A673 (cell line): ENCODE data around the gene CDCA7L. TPM values are rescaled to one million over a fixed set of nuclear protein-coding genes. Genes with fewer than 3 reads are reported as not detected.

Experiments used
- BruUV-seq: library from RNA; stranded (reverse); fragments of 400-500 nt; replicated peaks from 2 replicates; lab custom pipeline; 2021; lab: Mats Ljungman, UMichigan
- CTCF ChIA-PET: fragments of 300-600 bp; sonication (Branson Sonifier 250); formaldehyde crosslinking; loops from one replicate; lab custom pipeline; 2022; ENCODE audit warnings: antibody characterized with exemption; lab: Charles Lee
- POLR2A ChIA-PET: fragments of 300-600 bp; sonication (Branson Sonifier 250); formaldehyde crosslinking; loops from one replicate; lab custom pipeline; 2022; ENCODE audit warnings: antibody characterized with exemption; ENCODE audit not compliant: low non-redundant PET; lab: Charles Lee
- DNase-seq: peaks from one replicate; pipeline ENCODE4 v3.0.0-alpha.2; 2015; ENCODE audit warnings: low spot score
- H3K27ac ChIP-seq: fragments of 200-600 bp; sonication (generic); 2 replicates; pipeline ENCODE4 v1.5.1; 2016; ENCODE audit warnings: mixed run types, low read depth, mild to moderate bottlenecking, mixed read lengths, antibody characterized with exemption, low read length; ENCODE audit not compliant: poor library complexity, severe bottlenecking
- H3K27me3 ChIP-seq: fragments of 200-600 bp; sonication (generic); replicated peaks from 2 replicates; pipeline ENCODE4 v1.6.1; 2017; ENCODE audit warnings: mixed run types, low read depth, mild to moderate bottlenecking, mixed read lengths, antibody characterized with exemption, low read length; ENCODE audit not compliant: insufficient read depth, poor library complexity
- H3K36me3 ChIP-seq: fragments of 200-600 bp; sonication (generic); 2 replicates; pipeline ENCODE4 v1.6.1; 2016; ENCODE audit warnings: mixed run types, mild to moderate bottlenecking, mixed read lengths, antibody characterized with exemption, low read length; ENCODE audit not compliant: insufficient read depth, poor library complexity, severe bottlenecking
- H3K4me1 ChIP-seq: fragments of 200-600 bp; sonication (generic); 2 replicates; pipeline ENCODE4 v1.6.1; 2017; ENCODE audit warnings: mixed run types, mild to moderate bottlenecking, mixed read lengths, antibody characterized with exemption, low read length; ENCODE audit not compliant: insufficient read depth, poor library complexity, severe bottlenecking
- H3K4me3 ChIP-seq: fragments of 200-600 bp; sonication (generic); 2 replicates; pipeline ENCODE4 v1.5.1; 2016; ENCODE audit warnings: low read depth, mixed run types, mild to moderate bottlenecking, mixed read lengths, low read length; ENCODE audit not compliant: poor library complexity, severe bottlenecking
- H3K9me3 ChIP-seq: fragments of 200-600 bp; sonication (generic); 2 replicates; pipeline ENCODE4 v1.6.1; 2016; ENCODE audit warnings: mixed run types, low read depth, mild to moderate bottlenecking, mixed read lengths, antibody characterized with exemption, low read length; ENCODE audit not compliant: poor library complexity, severe bottlenecking
- CTCF ChIP-seq: fragments of 300-800, 200-600 bp; sonication (generic); conservative IDR thresholded peaks from 2 replicates; pipeline ENCODE4 v1.5.1; 2017; ENCODE audit warnings: low read depth, mild to moderate bottlenecking, antibody characterized with exemption, low read length, moderate library complexity, mixed read lengths
- EZH2 ChIP-seq: fragments of 200-600 bp; sonication (generic); IDR thresholded peaks from 2 replicates; pipeline ENCODE4 v1.6.1; 2017; ENCODE audit warnings: borderline replicate concordance, low read depth, mild to moderate bottlenecking, mixed read lengths, antibody characterized with exemption, low read length; ENCODE audit not compliant: poor library complexity, severe bottlenecking
- intact Hi-C: fragments of 100-400 bp; cut with micrococcal nuclease; formaldehyde crosslinking; loops from one replicate; pipeline ENCODE4 v1.10.0; 2022; ENCODE audit not compliant: unreplicated experiment
- total RNA-seq: library from RNA; stranded (reverse); gene quantifications from 2 replicates; pipeline ENCODE4 v1.2.3, GENCODE V29; 2021

Gene CDCA7L
- total RNA-seq, 1 experiment from 2014 or later: 89.2 TPM

GRCh38 chr7:21923658-21924057 lies 22.0 kb downstream of the CDCA7L start:
- intact Hi-C loops: no loop called here
- Histone ChIP-seq H3K4me3 (no peak overlapping the region), H3K4me1 (peaks cover 15% of the 10 kb centered on the region), H3K9me3 (no peaks in the 10 kb centered on the region), H3K36me3 (no peaks in the 10 kb centered on the region), H3K27ac (no peak overlapping the region), H3K27me3 (peaks cover 5% of the 10 kb centered on the region)
- no peak for TF ChIP-seq CTCF
- TF ChIP-seq EZH2: no peak
- no TSS peak for BruUV-seq
- ChIA-PET POLR2A (interaction anchor here (0.6 kb wide), 1 partner anchor 36 kb away, joined by 3 read pairs; no protein-coding TSS in a partner anchor), CTCF (no interaction called here)
- peak; percentile 67 for DNase-seq

GRCh38 chr7:21922605-21923004 lies 23.1 kb downstream of the CDCA7L start:
- no TSS peak for BruUV-seq
- Histone ChIP-seq H3K36me3 (no peaks in the 10 kb centered on the region), H3K9me3 (no peaks in the 10 kb centered on the region), H3K27me3 (peaks cover 5% of the 10 kb centered on the region), H3K4me3 (no peak overlapping the region), H3K4me1 (peaks cover 15% of the 10 kb centered on the region), H3K27ac (no peak overlapping the region)
- CTCF ChIA-PET: no interaction called here
- POLR2A ChIA-PET: no interaction called here
- DNase-seq: no peak
- TF ChIP-seq CTCF: no peak
- TF ChIP-seq EZH2: no peak
- intact Hi-C loops: no loop called here

- no peak for TF ChIP-seq CTCF
- no peak for TF ChIP-seq EZH2
- Histone ChIP-seq H3K4me1 (peaks cover 15% of the 10 kb centered on the region), H3K4me3 (no peak overlapping the region), H3K9me3 (no peaks in the 10 kb centered on the region), H3K27me3 (peaks cover 5% of the 10 kb centered on the region), H3K27ac (no peak overlapping the region), H3K36me3 (no peaks in the 10 kb centered on the region)
- no TSS peak for BruUV-seq
- intact Hi-C loops: no loop called here
- no peak for DNase-seq
- ChIA-PET CTCF (no interaction called here), POLR2A (no interaction called here)
Measured at GRCh38 chr7:21920936-21921335, 24.8 kb downstream of the CDCA7L start.
